ENCODE measurements around the gene BRD3. TPM values are rescaled to one million over a fixed set of nuclear protein-coding genes. Genes with fewer than 3 reads are reported as not detected.

Gene BRD3
- total RNA-seq, 1 experiment from 2014 or later: 63.1 TPM

DNA sequence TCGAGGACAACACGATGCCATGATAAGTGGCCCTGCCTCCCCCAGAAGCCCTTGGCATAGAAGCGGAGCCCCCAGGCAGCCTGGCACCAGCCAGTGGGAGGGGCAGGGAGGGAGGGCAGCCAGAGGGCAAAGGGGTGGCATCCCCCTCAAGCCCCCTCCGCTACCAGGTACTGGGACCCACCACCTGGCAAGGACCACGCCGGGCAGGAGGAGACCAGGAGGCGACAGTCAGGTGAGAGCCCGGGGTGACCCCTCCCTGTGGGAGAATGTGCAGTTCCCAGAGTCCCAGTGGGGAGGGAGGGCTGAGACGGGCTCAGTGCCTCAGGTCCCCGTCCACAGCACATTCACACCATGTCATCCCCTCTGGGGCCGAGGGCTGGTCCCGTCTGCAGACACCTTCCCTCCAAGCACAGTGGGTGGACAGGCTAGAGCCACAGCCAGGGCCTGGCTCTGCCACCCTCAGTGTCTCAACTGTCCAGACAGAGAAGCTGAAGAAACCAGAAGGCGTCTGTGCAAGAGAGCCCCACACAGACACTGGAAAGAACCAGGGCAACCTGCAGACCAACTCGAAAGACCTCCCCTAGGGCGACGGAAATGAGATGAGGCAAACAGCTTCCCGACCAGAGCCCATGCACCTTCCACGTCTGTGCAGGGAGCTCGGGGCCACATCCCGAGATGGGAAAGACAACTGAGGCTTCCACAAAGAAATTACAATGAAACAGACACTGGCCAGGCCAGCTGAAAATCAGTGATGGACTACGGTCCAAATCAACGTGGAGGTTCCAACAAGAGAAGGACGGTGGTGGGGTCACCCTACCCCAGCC, 11.1 kb downstream of the BRD3 start:
- no peak overlapping the region for H3K18ac ChIP-seq (ENCODE audit: insufficient read length, low read depth, low read length)
- H3K14ac ChIP-seq (ENCODE audit: insufficient read depth, low read length): no peak overlapping the region
- no peak overlapping the region for H3K4me2 ChIP-seq (ENCODE audit: insufficient read depth, insufficient read length, low read length)
- H2AFZ ChIP-seq (ENCODE audit: low read length): no peak overlapping the region
- no peak overlapping the region for H2BK5ac ChIP-seq (ENCODE audit: insufficient read length, low read length)
- no peak overlapping the region for H4K91ac ChIP-seq (ENCODE audit: insufficient read length, low read depth, low read length)
- DNase-seq: no peak
- H3K27ac ChIP-seq (ENCODE audit: insufficient read length, low read depth, low read length): no peak overlapping the region
- Mint-ChIP-seq H3K4me3 (no peak overlapping the region; a peak in 1 of 5 replicates), H3K9me3 (no peaks in the 10 kb centered on the region), H3K4me1 (peaks cover 9 to 25% of the 10 kb centered on the region in 2 experiments), H3K27ac (peak overlapping the region; percentile 8 to 91 (median 86); a peak in 4 of 7 replicates), H3K36me3 (ENCODE audit: insufficient read depth in 1 of 3, low read depth in 3 of 3) (peaks cover 4 to 20% (median 16%) of the 10 kb centered on the region in 3 experiments; a peak in 6 of 7 replicates), H3K27me3 (ENCODE audit: low read depth) (no peaks in the 10 kb centered on the region)
- no peaks in the 10 kb centered on the region for H3K4me1 ChIP-seq (ENCODE audit: insufficient read depth, low read length)
- H3K27me3 ChIP-seq (ENCODE audit: insufficient read depth, low read length): no peaks in the 10 kb centered on the region
- no peak overlapping the region for H2BK20ac ChIP-seq (ENCODE audit: low read depth, low read length, poor library complexity, severe bottlenecking)
- H2BK12ac ChIP-seq (ENCODE audit: insufficient read length, low read depth, low read length): no peak overlapping the region
- no peak overlapping the region for H3K56ac ChIP-seq (ENCODE audit: insufficient read length, low read depth, low read length)
- no peak overlapping the region for H2AK5ac ChIP-seq (ENCODE audit: insufficient read length, low read length)
- H4K20me1 ChIP-seq (ENCODE audit: control insufficient read depth, insufficient read depth, insufficient read length): peaks cover 3% of the 10 kb centered on the region
- H2BK15ac ChIP-seq (ENCODE audit: low read depth, low read length): no peak overlapping the region
- H3K9me3 ChIP-seq (ENCODE audit: control insufficient read depth, low read depth, low read length): no peaks in the 10 kb centered on the region
- no peak overlapping the region for H4K8ac ChIP-seq (replicated peaks; ENCODE audit: insufficient read length, low read depth, low read length)
- TF ChIP-seq, protein P1, sequence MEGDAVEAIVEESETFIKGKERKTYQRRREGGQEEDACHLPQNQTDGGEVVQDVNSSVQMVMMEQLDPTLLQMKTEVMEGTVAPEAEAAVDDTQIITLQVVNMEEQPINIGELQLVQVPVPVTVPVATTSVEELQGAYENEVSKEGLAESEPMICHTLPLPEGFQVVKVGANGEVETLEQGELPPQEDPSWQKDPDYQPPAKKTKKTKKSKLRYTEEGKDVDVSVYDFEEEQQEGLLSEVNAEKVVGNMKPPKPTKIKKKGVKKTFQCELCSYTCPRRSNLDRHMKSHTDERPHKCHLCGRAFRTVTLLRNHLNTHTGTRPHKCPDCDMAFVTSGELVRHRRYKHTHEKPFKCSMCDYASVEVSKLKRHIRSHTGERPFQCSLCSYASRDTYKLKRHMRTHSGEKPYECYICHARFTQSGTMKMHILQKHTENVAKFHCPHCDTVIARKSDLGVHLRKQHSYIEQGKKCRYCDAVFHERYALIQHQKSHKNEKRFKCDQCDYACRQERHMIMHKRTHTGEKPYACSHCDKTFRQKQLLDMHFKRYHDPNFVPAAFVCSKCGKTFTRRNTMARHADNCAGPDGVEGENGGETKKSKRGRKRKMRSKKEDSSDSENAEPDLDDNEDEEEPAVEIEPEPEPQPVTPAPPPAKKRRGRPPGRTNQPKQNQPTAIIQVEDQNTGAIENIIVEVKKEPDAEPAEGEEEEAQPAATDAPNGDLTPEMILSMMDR (conservative IDR thresholded peaks at IDR 0.05): no peak
- no peak overlapping the region for H3T11ph ChIP-seq (ENCODE audit: low read length)
- H2BK120ac ChIP-seq (ENCODE audit: low read depth, low read length, poor library complexity, severe bottlenecking): no peak overlapping the region
- H3K9ac ChIP-seq (ENCODE audit: extremely low read depth, insufficient read length, low read length): no peak overlapping the region
- no peaks in the 10 kb centered on the region for H3K23me2 ChIP-seq (ENCODE audit: insufficient read length, low read depth, low read length, poor library complexity, severe bottlenecking)
- no peak overlapping the region for H4K5ac ChIP-seq (ENCODE audit: insufficient read length, low read depth, low read length)
- H3K4ac ChIP-seq (ENCODE audit: low read depth, low read length): no peak overlapping the region
- no CpG with 5 or more reads among the region's 23 CpGs for WGBS (ENCODE audit: extremely low coverage, insufficient read length, low lambda C conversion rate)
- H3K23ac ChIP-seq (ENCODE audit: insufficient read length, low read depth, low read length): no peak overlapping the region
- H3K79me1 ChIP-seq (ENCODE audit: insufficient read depth, low read depth, low read length, poor library complexity, severe bottlenecking): no peaks in the 10 kb centered on the region
- H3K79me2 ChIP-seq (ENCODE audit: insufficient read depth, low read length): peaks cover 55% of the 10 kb centered on the region; the same call in 1 of the 2 replicates

Measured in H9 (cell line).